A549 treated with dexamethasone at 1 μM for 4 hours (cell line): Measurements from ENCODE around the gene NIPAL4. TPM values are rescaled to one million over a fixed set of nuclear protein-coding genes. Genes with fewer than 3 reads are reported as not detected.

Source experiments
- total RNA-seq: library from RNA; stranded (reverse); fragments of 200-300 nt; extraction: Qiagen RNA extraction; gene quantifications from 5 replicates; pipeline ENCODE4 v1.2.3, GENCODE V29; 2022

The NIPAL4 gene
- 8.9 to 13.3 TPM (median 10.4 TPM) in 5 replicates for total RNA-seq

GRCh38 chr5:157459715-157460599 is at the start of gene NIPAL4:
NIPAL4 (plus strand) TSS chr5:157460213; CDS start chr5:157460321, 108 bp downstream.

Other genes with a start within 250 kb of the NIPAL4 start
- 16.7 to 24.5 TPM (median 23.4 TPM) in 5 replicates for gene CYFIP2, start 194.1 kb upstream of the NIPAL4 start, total RNA-seq
- gene ADAM19, start 115.6 kb downstream of the NIPAL4 start, total RNA-seq: 9.6 to 13.8 TPM (median 12.4 TPM) in 5 replicates
- gene SOX30, start 192.2 kb downstream of the NIPAL4 start, total RNA-seq: 0.06 to 0.14 TPM (median 0.08 TPM) in 3 of 5 replicates, not detected in the others
- not detected in 5 replicates for gene C5orf52, start 211.3 kb downstream of the NIPAL4 start, total RNA-seq